LNCAP (cell line): ENCODE results near the gene GNAT3.

Source experiments
- CTCF ChIP-seq: fragments of 450-650 bp; IDR thresholded peaks from 2 replicates; pipeline ENCODE4 v1.5.1; 2017; ENCODE audit warnings: mild to moderate bottlenecking

The GNAT3 gene

GRCh38 chr7:80500325-80500724 lies 11.5 kb downstream of the GNAT3 start:
- no peak for TF ChIP-seq CTCF

GRCh38 chr7:80499350-80499953 lies 12.4 kb downstream of the GNAT3 start:
- no peak for TF ChIP-seq CTCF

- no peak for TF ChIP-seq CTCF
Measured at GRCh38 chr7:80498481-80499349, 13.1 kb downstream of the GNAT3 start.

- TF ChIP-seq CTCF, result no peak
Measured at GRCh38 chr7:80496586-80496985, 15.3 kb downstream of the GNAT3 start.

GRCh38 chr7:80493121-80493849 lies 18.6 kb downstream of the GNAT3 start:
- TF ChIP-seq CTCF, result no peak

- TF ChIP-seq CTCF, result no peak
Measured at GRCh38 chr7:80491462-80491861, 20.4 kb downstream of the GNAT3 start.

- TF ChIP-seq CTCF, result no peak
Measured at GRCh38 chr7:80488851-80489370, 23.0 kb downstream of the GNAT3 start.
